Stimulated activated CD4-positive, alpha-beta T cell treated with anti-CD3 and anti-CD28 coated beads, Interleukin-2, amount 100 ng/mL, for 4 hours (primary cell): ENCODE data around the gene PIP5K1B.

ENCODE experiments used
- DNase-seq: peaks from one replicate; pipeline ENCODE4 v3.0.0-alpha.2; 2020; ENCODE audit warnings: low read depth

PIP5K1B gene

DNA sequence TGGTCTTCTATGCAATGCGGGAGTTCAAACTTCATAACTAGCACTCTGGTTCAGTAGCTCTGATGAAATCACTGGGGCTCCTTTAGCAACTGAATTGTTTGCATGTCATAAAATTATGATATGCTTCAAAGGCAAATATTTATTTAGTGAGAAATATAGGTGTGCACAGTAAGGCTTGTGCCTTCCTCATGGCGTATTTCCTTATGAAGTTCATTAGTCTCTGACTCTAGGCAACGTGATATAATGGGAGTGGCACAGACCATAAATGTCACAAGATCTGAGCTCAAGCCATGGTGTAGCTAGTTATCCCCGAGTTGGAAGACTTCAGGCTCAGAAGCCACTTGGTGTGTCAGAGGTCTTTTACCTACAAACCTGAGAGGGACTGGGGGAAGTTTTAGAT is 35.5 kb downstream of the PIP5K1B start:
- no peak for DNase-seq

DNA sequence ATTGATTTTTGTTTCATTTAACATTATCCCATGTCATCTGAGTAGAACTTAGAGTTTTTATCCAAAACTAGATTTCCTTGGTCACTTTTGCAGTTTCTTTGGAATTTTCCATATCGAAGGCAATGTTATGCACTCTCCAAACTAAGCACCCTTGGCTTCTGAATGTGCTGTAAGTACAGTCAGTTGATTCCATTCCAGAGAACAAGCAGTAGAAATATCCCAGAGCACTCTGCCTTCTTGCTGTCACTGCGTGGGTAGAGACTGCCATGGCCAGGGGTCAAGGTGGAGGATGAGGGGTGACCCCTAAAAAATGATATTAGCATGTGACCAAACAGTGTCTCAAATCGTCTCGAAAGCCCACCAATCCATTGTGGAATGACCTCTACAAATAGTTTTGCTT is 36.2 kb downstream of the PIP5K1B start:
- no peak for DNase-seq

DNA sequence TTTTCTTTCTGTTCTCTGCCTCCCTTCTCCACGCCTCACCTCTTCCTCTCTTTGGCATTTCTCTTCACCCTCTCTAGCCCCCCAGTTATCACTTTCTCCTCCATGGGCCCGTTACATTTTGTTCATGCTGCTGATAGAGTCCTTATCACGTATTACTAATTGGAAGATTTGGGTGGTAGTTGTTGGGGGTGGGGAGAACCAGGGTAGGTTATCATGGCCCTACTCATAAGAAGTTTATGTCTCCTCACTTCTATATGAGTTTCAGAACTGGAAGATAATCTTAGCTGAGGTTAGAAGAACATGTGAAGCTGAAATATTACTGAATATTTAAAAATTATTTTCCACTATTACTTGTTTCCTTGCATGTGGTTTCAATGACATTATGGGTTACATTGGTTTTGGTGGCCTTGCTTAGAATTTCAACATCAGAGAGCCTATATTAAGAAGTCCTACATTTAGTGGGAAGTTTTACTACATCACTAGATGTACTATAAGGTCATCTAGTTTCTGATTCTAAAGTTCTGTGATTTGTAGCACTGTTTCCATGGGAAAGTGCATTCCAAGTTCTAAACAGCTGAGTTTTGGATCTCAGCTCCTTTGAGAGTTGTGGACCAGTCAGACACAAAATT is 36.8 kb downstream of the PIP5K1B start:
- DNase-seq, result no peak

DNA sequence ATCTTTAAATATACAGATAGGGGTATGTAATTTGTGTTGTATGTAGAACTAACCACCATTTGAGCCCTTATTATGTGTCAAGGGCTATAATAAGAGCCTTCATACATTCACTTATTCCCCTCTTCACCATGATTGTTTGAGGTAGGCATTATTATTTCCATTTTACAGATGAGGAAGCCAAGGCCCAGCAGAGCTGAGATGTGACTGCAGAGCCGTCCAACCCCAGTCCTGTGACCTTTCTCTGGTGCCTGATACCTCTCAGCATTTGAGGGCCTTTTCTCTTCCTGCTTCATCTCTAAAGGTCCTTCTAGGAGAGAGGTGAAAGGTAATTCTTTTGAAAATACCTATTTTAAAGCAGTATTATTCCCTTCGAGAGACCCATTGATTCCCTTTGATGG is 37.3 kb downstream of the PIP5K1B start:
- no peak for DNase-seq

DNA sequence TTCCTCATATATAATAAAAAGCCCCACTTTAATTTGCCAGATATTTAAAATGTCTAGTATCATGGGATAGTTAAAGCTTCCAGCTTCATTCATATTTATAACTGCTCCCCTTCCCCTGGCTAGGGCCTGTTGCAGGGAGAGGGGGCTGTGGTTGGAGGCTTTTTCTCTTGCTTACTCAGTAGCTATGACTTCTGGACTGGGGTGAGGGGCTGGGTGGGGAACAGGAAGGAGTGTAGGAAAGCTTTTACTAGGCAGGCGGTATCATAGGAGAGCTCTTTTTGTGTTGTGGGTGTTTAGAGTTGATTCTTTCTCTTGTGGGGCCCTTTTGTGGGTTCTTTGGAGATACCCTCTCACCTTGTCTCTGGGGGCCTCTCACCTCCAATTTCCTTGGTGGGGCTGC is 39.4 kb downstream of the PIP5K1B start:
- no peak for DNase-seq

DNA sequence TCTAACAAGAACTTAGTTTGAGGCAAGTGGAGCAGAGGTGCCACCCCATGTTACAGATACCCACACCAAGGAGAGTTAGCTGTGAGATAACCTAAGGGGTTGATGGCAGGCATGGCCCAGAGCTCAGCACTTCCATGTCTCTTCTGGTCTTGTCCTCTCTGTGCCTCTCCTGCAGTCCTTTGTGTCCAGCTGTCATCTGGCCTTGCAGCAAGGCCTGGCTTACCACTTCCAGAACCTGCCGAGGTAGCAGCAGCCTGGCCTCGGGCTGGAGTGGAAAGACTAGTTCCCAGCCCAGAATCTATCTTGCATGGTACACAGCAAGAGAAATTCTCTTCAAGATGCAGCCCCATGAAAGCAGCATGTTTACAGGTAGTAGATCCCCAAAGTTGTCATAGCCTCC is 41.5 kb downstream of the PIP5K1B start:
- DNase-seq, result no peak

DNA sequence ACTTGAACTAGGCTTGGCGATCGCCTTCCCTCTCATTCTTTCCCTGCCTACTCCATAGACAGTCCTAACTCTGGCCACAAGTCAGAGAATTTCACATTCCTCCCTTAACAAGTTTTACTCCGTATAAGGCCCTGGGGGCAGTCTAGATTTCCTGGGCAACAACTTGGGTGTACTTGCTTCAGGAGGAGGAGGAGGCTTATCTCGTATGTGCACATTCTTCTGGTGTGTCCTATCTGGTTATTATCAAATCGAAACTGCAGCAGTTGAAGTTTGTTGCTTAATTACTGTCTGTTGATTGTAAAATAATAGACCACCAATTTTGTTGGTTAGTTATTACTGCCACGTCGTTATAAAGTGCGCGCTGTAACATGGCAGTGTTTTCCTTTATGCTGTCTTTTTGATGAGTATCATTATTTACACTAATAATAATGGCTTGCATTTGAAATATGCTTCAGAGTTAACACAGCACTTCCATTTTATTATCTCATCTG is 42.0 kb downstream of the PIP5K1B start:
- DNase-seq, result no peak

DNA sequence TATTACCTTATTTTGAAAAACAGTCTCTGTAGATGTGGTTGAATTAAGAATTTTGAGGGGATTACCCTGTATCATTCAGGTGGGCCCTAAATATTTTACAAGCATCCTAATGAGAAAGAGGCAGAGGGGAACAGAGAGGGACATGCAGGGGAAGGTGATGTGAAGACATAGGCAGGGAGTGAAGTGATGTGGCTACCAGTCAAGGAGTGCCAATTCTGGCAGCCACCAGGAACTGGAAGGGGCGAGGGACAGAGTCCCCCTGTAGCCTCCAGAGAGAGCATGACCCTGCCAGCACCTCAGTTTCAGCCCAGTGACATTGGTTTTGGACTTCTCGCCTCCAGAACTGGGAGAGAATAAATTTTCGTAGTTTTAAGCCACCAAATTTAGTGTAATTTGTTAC is 44.1 kb downstream of the PIP5K1B start:
- no peak for DNase-seq

DNA sequence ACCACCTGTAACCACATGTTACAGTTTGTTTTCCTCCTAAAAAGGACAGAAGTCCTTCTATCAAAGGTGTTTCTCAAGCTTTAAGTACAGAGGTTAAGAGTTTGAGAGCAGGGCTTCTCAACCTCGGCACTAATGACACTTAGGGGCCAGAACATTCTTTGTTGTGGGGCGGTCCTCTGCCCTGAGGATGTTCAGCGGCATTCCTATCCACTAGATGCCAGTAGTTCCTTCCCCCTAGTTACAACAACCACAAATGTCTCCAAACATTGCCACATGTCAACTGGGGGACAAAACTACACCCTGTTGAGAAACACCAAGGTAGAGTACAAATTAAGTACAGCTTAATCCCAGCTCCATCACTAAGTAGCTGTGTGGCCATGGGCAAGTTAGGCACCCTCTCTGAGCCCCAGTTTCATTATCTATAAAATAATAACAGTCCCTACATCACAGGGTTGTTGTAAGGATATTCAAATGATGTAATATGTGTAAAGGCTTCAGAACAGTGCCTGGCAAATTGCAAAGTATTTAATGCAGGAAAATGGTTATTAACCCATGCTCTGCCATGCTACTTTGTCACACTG is 44.6 kb downstream of the PIP5K1B start:
- DNase-seq, result no peak

DNA sequence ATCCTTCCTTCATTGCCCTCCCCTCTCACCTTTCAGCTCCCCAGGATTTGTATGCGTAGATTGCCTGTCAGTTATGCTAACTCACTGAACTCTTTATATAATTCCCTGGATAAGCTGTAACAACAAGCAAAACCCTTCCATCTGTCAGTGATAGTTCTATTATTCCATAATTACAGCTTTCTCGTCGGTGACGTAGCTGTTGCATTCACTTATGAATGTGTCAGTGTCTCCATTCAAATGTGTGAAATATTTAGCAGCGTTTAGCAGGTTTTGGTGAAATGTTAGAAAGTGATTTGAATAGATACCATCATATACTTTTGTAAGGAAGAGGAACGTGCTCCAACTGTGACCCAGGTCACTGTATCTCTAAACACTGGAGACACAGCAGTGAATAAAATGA is 45.2 kb downstream of the PIP5K1B start:
- no peak for DNase-seq

DNA sequence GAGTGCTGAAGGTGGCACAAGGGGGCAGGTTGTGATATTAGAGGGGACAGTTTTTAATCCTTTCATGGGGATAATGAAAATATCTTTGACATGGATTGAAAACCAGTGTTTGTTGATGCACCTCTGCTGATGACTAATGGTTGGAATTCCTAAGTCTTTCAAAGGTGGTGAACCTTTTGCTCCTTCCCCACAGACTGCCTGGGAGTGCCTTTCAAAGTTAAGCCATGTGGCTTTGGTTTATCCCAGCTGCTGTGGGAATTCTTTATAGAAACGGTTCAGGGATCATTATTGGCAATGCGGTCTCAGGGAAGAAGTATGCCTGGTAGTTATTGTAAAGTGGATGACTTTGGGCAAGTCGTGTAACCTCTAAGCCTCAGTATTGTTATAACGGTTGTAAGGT is 45.7 kb downstream of the PIP5K1B start:
- no peak for DNase-seq

DNA sequence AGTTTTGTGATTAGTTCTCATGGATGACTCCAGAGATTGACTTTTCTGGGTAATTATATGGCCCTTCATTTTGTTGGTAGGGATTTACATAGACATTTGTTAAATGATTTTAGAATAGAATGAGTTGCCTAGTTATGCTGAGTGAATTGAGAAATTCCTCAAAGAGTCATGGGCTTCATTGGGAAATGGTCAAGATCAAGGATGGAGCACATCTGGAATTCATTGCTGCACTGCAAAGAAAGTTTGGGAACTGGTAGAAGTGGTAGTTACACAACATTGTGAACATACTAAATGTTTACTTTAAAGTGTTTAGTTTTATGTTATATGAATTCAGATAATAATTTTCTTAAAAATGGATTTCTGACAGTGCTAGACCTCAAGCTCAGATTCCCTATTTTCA is 46.5 kb downstream of the PIP5K1B start:
- no peak for DNase-seq

DNA sequence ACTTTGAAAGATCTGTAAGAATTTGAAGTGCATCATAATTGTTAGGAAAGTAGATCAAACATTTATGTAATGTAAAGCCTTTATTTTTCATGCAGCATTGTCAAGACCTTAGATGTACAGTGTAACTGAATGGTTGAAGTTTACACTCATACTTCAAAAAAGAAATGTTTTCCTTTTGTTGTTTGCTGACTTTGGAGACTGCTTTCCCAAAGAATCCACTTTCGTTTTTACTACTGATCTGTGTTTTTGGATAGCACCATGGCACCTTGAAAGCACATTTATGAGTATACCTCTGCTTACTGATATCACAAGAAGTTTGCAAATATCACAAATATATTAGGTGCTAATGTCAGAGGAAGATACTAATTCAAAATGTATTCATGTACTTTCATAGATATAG is 50.0 kb downstream of the PIP5K1B start:
- no peak for DNase-seq

DNA sequence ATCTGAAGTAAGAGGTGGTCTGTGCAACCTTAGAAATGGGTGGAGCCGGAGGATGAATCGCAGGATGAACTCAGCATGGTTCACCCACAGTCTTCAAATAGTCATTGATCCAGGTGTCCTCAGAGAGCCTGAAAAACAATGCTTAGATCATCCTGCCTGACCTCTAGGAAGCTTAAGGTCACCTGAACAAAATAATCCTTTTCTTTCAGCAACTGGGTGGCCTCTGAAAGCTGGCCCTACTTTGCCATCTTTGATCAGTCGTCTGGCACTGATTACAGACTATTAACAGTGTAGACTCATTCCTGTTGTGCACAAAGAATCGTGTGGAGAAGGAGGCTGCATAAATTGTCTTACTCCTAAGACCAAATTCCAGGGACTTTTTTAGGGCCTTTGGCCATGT is 50.7 kb downstream of the PIP5K1B start:
- DNase-seq, result no peak

DNA sequence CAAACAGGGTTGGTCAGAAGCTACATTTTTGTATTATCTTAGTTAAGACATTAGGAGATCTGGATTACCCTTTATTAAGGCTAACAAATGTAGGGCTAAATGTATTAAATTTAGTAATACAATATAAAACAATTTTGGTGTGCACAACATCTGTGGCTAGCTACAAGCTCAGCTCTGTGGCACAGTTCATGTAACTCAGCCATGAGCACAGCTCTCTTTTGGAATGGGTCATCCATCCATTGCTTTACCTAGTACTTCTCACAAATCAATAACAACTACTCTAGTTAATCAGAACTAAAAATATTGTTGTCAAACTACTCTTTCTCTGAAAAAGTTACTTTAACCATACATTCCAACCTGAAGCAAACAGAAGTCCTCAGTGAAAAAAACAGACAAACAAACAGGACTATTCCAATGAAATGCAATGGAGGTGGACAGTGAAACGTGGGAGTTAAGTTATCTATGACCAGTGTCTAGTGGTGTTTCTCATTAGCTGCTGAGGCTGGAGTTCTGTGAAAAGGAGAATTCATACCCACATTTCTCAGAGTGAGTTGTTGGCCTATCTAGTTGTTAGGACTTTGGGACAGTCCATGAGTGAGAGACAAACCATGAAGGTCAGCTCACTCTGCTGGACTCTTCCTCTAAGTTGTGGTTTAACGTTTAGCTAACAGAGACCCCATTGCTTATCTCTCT is 55.1 kb downstream of the PIP5K1B start:
- DNase-seq, result no peak

DNA sequence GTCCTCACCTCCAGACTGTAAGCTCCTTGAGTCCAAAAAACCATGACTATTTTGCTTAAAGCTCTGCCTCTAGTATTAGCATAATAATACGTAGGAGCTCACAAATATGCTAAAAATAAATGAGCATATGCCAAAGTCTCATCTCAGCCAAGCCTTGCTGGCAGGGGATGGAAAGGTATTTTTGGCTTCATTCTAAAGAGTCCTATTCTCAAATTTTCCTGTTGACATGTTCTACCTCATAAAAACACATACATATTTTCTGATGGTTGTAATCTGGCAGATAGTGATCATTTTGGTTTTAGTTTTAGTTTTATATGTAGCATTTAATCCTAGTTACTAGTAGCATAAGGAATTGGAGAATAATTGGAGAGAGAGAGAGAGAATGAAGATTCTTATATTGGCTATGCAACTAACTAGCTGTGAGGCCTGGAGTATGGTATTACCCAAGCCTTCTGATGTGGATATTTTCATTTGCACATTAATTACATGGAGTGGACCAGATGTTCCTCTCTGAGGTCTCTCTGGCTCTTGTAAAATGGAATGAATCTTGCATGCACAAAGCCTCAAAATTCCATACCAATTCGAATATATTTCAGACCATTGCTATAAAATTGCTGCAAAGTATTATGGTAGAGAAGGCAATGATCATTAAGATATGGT is 55.8 kb downstream of the PIP5K1B start:
- no peak for DNase-seq

DNA sequence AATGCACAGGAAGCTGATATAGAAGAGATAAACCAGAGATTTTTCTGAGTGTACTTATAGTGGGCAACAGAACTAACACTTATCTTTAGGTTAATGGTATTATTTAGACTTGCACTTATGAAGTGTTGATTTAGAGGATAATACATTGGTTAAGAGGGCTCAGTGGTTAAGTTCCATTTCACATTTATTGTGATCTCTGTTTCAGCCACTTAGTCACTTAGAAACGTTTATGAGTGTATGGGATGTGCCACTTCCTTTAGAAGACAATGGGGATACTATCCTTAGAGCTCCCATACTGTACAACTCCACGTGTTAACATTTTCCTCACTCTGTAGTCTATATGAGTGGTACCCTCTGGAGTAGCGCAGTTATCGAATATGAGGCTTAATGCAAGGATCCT is 57.5 kb downstream of the PIP5K1B start:
- DNase-seq, result no peak

DNA sequence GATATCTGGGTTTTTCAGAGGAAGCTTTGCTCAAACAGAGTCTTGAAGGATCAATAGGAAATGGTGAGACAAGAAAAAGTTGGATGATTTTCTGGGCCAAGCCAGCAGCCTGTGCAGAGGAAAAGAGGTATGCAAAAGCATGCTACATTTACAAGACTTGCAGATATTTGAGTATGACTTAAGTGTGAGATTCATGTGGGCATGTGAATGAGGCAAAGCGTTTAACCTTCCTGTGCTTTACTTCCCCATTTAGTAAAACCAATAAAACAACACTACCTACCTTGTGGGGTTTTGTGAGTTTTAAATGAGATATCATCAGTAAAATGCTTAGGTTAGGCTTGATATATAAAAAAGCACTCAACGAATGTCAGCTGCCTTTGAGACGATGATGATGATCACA is 58.1 kb downstream of the PIP5K1B start:
- no peak for DNase-seq

DNA sequence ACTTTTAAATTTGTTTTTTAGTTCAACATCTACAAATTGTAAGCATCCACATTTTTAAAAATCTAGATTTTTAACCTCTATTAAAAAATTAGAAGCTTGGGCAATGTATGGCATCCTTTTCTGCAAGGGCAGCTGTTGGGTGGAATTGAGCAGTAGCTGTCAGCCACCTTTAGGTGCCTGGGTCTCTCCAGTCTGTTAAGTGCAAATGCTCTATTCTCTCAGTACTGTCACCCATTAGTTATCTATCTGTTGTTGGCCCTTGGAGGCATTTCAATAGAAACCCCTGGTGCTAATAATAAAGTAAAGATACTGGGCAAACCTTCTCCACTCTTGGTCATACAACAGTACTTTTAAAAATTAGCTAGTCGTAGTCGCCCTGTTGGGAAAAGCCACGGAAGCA is 63.6 kb downstream of the PIP5K1B start:
- no peak for DNase-seq

DNA sequence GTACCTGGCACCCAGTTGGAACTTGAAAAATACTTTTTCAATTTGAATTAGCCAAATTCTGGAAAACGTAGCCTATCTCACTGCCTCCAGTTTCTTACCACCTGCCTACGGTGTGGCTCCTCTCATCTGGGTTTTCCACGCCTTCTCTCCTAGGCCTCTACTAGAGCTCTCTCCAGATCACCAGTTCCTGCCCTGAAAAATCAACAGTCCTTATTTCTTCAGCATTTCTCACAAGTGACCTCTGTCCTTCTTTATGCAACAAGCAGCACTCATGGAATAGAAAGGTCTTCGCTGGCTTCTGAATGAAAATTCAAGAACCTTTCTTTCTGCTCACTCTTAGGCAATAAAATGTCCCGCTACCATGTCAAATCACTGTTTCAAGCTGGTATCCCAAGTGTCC is 64.8 kb downstream of the PIP5K1B start:
- no peak for DNase-seq

DNA sequence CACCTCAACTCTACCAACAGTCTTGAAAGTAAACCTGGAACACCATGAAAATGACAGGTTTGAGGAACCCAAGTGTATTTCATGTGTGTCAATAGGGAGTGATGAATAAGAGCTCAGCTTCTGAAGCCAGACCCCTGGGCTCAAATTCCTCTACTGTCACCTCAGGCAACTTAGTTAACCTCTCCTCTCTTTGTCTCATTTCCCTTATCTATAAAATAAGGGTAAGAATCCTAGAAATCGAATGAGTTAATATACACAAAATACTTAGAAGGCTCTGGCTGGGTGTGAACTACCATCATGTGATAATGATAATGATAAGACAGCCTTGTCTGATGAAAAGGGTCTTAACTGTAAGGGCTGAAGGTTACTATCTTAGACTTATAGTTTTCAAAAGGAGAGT is 66.3 kb downstream of the PIP5K1B start:
- no peak for DNase-seq

DNA sequence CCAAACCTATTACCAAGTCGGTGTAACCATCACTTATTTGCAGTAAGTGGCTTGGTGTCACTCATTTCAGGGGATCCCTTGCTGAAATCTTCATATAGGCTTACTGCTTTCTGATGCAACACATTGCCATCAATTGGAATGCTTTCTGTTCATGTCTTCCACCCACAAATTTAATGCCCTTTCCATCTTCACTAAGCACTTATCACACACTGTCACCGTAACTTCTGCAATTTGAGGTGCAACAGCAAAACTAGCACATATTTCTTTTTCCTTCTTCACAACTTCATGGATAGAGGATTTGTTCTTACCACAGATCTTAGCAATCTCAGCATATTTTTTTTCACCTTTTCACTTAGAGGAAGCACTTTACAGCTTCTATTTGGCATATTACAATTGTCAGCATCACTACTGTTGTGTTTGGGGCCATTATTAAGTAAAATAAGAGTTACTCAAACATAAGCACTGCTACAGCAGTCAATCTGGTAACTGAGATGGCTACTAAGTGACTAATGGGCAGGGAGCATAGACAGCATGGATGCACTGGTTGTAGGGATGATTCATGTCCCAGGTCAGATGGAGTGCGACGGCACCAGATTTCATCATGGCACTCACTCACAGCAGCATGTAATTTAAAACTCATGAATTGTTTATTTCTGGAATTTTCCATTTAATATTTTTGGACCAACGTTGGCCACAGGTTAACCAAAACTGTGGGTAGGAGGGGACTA is 70.1 kb downstream of the PIP5K1B start:
- no peak for DNase-seq
